HG02973 (cell line): ENCODE results near the gene TNFAIP8.

Experiments
- ATAC-seq: cut with Tn5 transposase; IDR thresholded peaks from one replicate; pipeline ENCODE4 v1.9.1; 2021; ENCODE audit warnings: moderate library complexity; ENCODE audit not compliant: unreplicated experiment

TNFAIP8 gene

DNA sequence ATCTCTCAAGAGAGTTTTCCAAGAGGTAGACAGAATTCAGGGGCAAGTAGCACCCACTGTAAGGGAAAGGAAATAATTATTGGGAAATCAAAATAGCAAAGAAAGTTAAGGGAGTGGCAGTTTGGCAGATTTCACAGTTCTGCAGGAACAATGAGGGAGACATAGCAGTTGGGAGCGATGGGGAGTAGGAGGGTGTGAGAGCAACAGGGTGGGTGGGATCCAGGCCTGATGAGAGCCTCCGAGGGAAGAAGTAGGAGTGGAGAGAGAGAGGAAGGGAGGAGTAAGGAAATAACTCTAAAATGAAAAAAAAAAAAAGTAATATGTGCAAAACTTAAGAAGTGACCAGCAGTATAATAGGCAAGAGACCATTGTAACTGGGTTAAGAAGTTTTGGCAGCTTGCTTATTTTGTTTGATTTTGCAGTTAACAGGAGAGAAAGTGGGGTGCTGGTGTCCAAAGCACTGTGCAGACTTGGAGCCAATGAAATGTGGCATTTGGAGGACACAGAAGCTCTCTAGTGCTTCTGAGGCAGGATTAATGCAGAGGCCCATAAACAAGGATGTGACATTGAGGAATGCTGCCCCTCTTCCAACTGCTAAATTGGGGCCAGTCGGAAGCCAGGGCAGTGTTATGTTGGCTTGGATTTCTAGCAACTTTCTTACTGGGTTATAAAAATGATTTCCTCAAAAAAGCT is 10.2 kb downstream of the TNFAIP8 start:
- ATAC-seq = no peak

DNA sequence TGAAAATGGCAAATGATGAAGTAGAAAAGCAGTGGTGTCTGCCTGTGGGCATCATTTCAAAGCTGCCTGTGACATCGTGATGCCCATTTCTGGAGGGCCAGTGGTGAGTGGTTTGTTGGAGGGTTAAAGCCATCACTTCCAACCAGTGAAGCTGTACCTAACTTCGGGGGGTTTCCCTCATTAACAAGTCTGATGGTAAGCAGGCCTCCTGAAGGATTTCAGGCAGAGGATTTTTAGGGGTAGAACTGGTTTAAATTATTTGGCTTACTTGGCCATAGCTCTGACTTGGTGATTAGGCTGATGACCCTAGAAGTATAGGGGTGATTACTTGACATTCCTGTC is 10.7 kb downstream of the TNFAIP8 start:
- ATAC-seq = no peak

GRCh38 chr5:119367502-119368237 is 11.9 kb downstream of the TNFAIP8 start:
- peak; percentile 79 for ATAC-seq

DNA sequence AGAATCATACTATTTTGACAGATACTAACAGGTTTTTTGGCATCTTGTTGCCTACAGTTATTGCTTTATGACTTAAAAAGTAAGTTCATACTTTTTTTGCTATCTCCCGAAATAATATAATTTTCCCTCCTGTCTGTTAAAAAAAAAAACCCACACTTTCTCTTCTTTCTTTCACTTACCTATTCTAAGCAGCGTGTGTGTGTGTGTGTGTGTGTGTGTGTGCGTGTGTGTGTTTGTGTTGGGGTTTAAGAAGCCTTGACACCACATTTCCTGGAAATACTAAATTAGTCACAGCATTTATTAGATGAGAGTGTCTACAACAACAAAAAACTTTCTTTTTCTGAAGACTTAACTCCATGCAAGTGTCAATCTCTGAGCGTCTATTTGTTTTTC is 12.4 kb downstream of the TNFAIP8 start:
- ATAC-seq = no peak

DNA sequence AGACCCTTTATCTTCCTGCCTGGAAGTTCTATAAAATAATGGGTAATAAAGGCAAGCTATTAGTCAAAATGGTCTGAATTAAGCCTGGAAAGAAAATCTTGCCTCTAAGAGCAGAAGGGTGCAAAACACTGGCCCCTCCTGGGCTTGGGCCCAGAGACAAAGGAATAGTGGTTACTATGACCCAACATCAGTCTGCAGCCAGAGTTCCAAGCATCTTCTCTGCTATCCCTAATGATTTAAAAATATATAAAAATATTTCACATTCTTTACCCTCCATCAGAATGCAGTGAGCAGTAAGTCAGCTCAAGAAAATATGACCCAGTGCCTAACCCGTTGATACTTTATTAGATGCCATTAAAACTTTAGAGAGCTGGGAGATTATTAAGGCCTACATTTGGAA is 14.7 kb downstream of the TNFAIP8 start:
- ATAC-seq = no peak

DNA sequence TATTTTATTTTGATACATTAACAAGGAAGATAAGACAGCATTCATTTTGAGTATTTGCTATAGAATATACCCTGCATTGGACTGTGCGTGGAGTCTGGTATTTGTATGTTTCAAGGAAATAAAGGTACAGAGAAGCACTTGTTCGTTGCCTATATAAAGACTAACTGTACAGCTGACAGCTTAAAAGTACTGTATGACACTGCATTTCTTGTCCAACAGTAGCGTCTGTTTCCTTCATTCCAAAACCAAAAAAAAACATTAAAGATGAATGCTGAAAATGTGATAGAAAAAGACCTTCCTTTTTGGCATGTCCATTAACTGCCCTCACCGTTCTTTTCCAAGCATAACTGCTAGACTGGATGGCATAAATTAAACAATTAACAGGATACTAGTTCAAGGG is 15.3 kb downstream of the TNFAIP8 start:
- no peak for ATAC-seq

DNA sequence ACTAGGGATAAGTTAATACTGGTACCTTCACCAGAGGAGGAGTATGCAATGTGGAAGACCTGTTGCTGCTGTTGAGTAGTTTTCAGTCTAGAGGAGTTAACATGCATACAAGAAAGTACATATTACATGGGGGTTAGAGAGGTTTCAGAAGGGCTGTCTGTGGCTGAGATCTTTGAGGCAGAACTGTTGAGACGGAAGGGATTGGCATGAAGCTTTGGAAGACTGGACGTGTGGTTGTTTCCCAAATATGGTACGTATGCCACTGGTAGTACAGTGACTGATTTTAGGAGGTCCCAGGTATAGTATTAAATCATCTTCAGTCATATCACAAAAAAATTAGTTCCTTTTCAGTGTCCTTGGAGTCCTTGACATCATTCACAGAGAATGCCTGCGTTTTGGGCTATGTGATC is 17.6 kb downstream of the TNFAIP8 start:
- peak; percentile 74 for ATAC-seq

DNA sequence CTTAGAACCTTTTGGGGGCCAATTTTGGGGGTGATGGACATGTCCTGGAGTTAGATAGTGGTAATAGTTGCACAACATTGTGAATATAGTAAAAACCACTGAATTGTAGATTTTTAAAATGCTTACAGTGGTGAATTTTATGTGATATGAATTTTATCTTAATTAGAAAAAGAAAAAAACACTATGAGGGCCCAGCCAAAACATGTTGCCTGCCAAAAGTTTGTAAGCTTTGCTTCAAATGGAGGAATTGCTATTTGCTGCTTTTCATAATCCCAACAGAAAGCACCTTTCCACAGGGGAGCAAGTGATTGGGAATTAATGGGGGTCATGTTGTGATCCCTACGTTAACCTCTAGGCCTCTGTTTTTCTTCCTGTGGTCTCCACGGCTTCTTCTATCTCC is 19.1 kb downstream of the TNFAIP8 start:
- ATAC-seq = no peak

DNA sequence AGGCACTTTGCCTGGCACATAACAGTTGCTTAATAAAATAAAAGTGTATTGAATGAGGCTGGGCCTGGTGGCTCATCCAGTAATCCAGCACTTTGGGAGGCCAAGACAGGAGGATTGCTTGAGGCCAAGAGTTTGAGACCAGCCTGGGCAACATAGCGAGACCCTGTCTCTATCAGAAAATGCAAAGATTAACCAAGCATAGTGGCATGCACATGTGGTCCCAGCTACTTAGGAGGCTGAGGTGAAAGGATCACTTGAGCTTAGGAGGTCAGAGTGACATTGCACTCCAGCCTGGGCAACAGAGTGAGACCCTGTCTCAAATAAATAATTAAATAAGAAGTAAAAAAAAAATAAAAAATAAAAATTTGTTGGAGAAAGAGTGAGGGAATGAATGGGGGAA is 21.2 kb downstream of the TNFAIP8 start:
- no peak for ATAC-seq

DNA sequence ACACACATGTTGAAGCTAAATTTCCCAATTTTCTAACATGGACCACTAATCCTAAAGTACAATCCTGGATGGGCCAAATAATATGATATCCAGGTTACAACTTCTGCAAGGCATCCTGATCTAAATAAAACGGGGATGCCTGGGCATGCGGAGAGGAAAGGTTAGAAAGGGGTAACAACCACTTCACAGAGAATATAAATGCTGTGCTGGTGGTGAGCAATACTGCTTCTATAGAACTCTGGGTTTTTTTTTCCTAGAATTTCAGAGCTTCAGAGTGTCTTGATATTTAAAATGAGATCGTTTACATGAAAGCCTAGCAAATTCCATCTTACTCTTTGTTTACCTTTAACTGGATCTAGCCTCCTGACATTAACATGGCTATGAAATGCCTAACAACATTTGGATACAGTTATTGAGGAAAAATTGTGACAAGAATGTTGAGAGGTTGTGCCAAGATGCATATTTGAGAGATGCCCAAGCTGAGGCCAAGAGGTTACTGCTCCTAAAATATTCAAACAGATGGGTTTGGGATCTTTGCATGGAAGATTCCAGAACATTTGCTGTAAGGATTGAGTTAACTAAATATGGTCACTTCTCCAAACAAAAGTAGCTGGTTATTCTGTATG is 22.4 kb downstream of the TNFAIP8 start:
- no peak for ATAC-seq

DNA sequence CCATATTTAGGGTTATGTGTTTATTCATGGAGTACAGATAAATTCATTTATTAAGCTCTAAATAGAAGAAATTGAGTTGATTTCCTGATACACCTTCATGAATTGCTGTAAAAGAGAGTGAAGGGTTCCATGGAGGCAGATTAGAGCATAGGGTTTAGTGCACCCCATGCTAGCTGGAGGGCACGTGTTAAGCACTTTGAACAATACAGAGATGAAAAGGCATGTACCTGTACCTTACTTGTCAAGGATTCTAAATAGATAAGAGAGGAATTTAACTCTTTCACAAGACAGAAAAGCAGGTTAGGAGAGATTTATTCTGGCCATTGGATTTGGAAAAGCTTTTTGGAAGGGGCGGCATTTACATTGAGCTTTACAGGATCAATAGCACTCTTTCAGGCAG is 23.3 kb downstream of the TNFAIP8 start:
- no peak for ATAC-seq

- ATAC-seq = no peak
Measured at GRCh38 chr5:119379942-119380547, 24.2 kb downstream of the TNFAIP8 start.

DNA sequence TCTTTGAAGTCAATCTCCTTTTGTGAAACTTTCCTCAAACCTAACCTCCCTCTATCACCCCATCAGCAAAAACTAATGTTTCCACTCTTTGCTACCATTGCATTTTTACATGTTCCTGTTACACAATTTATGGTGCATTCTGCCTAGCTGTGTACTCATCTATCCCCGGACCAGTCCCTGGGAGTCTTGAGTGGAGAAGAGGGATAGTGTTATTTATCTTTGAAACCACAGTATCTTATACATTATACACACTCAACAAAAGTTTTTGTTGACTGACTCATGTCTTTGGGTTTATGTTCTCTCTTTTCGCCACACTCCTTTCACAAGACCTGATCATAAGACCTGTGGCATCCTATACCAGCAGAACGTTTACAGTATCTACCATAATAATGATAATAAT is 26.4 kb downstream of the TNFAIP8 start:
- no peak for ATAC-seq

DNA sequence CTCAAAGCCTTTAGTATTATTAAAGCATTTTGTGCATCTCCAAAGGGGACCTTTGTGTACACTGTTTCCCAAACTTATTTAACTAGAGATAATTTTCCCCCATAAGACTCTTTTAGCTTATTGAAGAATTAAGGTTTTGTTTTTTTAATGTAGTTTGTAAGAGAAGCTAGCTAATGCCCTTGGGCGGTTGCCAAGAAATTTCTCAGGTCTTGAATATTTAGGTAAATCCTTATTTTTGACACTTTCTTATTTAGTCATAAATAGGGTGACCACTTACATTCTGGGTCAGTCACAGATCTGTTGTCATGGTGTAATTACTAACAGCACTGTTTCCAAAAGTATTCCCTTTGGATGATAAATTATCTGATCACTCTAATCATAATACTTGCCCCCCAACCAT is 27.2 kb downstream of the TNFAIP8 start:
- ATAC-seq = no peak

GRCh38 chr5:119385136-119385535 is 29.3 kb downstream of the TNFAIP8 start:
- no peak for ATAC-seq

GRCh38 chr5:119385536-119386128 is 29.8 kb downstream of the TNFAIP8 start:
- ATAC-seq = no peak

GRCh38 chr5:119386596-119387344 is 31.0 kb downstream of the TNFAIP8 start:
- no peak for ATAC-seq

DNA sequence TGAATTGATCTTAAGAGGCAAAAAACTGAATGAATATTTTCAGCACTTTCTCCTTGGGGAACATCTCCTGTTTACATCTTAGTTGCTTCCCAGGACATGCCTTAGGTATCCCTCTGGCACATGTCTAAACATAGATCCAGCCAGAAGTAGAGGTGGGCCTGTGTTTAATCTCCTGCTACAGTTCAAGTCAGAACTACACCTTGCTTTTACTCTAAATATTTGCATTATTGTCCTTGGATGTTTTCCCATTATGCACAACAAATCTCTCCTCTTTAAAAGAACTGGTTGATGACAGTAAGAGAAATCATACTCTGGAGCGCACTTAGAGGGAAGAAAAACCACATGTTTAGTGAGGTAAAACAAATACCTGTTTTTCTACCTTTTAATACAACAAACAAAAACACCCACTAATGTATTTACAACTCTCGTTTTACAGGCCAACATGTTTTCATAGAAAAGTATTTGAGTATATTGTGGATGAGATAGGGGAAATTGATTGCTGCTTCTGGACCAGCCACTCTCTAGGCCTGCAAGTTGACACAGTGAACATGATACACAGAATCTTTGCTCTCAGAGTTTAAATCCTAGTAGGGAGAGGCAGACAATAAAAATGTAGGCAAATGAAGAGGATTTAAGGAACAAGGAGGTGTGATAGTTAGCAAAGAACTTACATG is 32.3 kb downstream of the TNFAIP8 start:
- ATAC-seq = no peak

GRCh38 chr5:119388619-119389190 is 32.9 kb downstream of the TNFAIP8 start:
- no peak for ATAC-seq
